Vagina (tissue), 2 donors: ENCODE data around the gene MMP24OS.

ENCODE experiments used
- POLR2A ChIP-seq, 2 donors: fragments of 450-650 bp; IDR thresholded peaks; one replicate each; pipeline ENCODE4 v1.6.1; 2017; ENCODE audit warnings: antibody characterized with exemption in 2 of 2, mild to moderate bottlenecking in 2 of 2, moderate library complexity in 2 of 2
- POLR2AphosphoS5 ChIP-seq, 2 donors: sonication (generic); formaldehyde crosslinking; IDR thresholded peaks; one replicate each; pipeline ENCODE4 v1.9.0; 2017; ENCODE audit warnings: antibody characterized with exemption in 2 of 2, mild to moderate bottlenecking in 2 of 2, low read depth in 1 of 2; ENCODE audit not compliant: insufficient read depth in 1 of 2
- TF ChIP-seq, protein P1 (sequence below), 3 experiments: fragments of 450-650 bp in 2 of 3; fragments of 200-600 bp in 1 of 3; sonication (generic) in 1 of 3; IDR thresholded peaks; one replicate each; pipeline ENCODE4 v1.5.1; 2017 to 2019; ENCODE audit warnings: antibody characterized with exemption in 3 of 3, mild to moderate bottlenecking in 2 of 3, moderate library complexity in 2 of 3

DNA sequence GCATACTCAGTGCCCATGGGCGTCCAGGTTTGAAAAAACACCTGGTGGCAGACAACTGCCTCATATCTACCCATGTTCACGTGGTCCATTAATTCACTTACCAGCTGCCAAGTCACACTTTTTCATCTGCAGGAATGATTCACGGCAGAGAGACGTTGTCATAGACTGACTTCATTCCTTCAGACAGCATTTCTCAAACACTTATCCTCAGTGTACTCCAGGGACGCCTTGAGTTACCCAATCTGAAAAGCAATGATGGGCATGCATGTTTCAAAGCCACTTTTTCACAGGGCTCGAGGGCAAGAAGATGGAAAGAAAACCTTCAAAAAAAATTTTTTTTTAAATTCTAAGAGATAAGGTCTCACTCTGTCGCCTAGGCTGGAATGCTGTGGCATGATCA, 6.0 kb downstream of the MMP24OS start:
- TF ChIP-seq, protein P1, sequence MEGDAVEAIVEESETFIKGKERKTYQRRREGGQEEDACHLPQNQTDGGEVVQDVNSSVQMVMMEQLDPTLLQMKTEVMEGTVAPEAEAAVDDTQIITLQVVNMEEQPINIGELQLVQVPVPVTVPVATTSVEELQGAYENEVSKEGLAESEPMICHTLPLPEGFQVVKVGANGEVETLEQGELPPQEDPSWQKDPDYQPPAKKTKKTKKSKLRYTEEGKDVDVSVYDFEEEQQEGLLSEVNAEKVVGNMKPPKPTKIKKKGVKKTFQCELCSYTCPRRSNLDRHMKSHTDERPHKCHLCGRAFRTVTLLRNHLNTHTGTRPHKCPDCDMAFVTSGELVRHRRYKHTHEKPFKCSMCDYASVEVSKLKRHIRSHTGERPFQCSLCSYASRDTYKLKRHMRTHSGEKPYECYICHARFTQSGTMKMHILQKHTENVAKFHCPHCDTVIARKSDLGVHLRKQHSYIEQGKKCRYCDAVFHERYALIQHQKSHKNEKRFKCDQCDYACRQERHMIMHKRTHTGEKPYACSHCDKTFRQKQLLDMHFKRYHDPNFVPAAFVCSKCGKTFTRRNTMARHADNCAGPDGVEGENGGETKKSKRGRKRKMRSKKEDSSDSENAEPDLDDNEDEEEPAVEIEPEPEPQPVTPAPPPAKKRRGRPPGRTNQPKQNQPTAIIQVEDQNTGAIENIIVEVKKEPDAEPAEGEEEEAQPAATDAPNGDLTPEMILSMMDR (IDR thresholded peaks at IDR 0.05), result no peak
- TF ChIP-seq POLR2AphosphoS5 (IDR thresholded peaks at IDR 0.05; ENCODE audit: insufficient read depth in 1 of 2, low read depth in 1 of 2), result no peak
- TF ChIP-seq POLR2A (IDR thresholded peaks at IDR 0.05), result no peak
